Fibroblast of peridontal ligament (primary cell): ENCODE data around the gene PLEKHB1.

Source experiments
- DNase-seq: peaks from one replicate; pipeline ENCODE4 v3.0.0-alpha.2; 2010; ENCODE audit errors: extremely low read depth

Gene PLEKHB1

GRCh38 chr11:73645972-73646631, at the start of gene PLEKHB1:
TSS of gene PLEKHB1 (plus strand) at chr11:73646581. CDS start at chr11:73646609, 28 bp downstream.
- no peak for DNase-seq

- DNase-seq, result no peak
Observed at GRCh38 chr11:73597336-73597955, 48.9 kb upstream of the PLEKHB1 start.

GRCh38 chr11:73597956-73598718, 48.2 kb upstream of the PLEKHB1 start, which contains the start of gene FAM168A:
TSS of gene FAM168A (minus strand) at chr11:73598112. CDS start at chr11:73468474, 129,638 bp downstream.
- DNase-seq, result peak; percentile 97

GRCh38 chr11:73598719-73599379, 47.5 kb upstream of the PLEKHB1 start:
- no peak for DNase-seq

GRCh38 chr11:73612601-73613140, 33.7 kb upstream of the PLEKHB1 start:
- DNase-seq, result no peak

- DNase-seq, result no peak
Observed at GRCh38 chr11:73614591-73614990, 31.8 kb upstream of the PLEKHB1 start.

- DNase-seq, result no peak
Observed at GRCh38 chr11:73622926-73623593, 23.3 kb upstream of the PLEKHB1 start.

GRCh38 chr11:73623686-73624085, 22.7 kb upstream of the PLEKHB1 start:
- no peak for DNase-seq

- peak; percentile 63 for DNase-seq
Observed at GRCh38 chr11:73625696-73626318, 20.6 kb upstream of the PLEKHB1 start.

GRCh38 chr11:73629907-73630306, 16.5 kb upstream of the PLEKHB1 start:
- DNase-seq, result no peak

- DNase-seq, result no peak
Observed at GRCh38 chr11:73632996-73633395, 13.4 kb upstream of the PLEKHB1 start.

- no peak for DNase-seq
Observed at GRCh38 chr11:73633999-73634398, 12.4 kb upstream of the PLEKHB1 start.

GRCh38 chr11:73635721-73636120, 10.7 kb upstream of the PLEKHB1 start:
- no peak for DNase-seq

- DNase-seq, result no peak
Observed at GRCh38 chr11:73636249-73636648, 10.1 kb upstream of the PLEKHB1 start.

- DNase-seq, result no peak
Observed at GRCh38 chr11:73637012-73637411, 9.4 kb upstream of the PLEKHB1 start.

GRCh38 chr11:73640592-73640991, 5.8 kb upstream of the PLEKHB1 start:
- no peak for DNase-seq

- no peak for DNase-seq
Observed at GRCh38 chr11:73641668-73642067, 4.7 kb upstream of the PLEKHB1 start.

GRCh38 chr11:73645121-73645969, 1.0 kb upstream of the PLEKHB1 start:
- no peak for DNase-seq

- DNase-seq, result peak; percentile 63
Observed at GRCh38 chr11:73647459-73648100, 1.2 kb downstream of the PLEKHB1 start.
